Vagina (tissue), 2 donors: ENCODE measurements around the gene TCF20.

Source experiments
- POLR2A ChIP-seq, 2 donors: fragments of 450-650 bp; IDR thresholded peaks; one replicate each; pipeline ENCODE4 v1.6.1; 2017; ENCODE audit warnings: antibody characterized with exemption in 2 of 2, mild to moderate bottlenecking in 2 of 2, moderate library complexity in 2 of 2
- POLR2AphosphoS5 ChIP-seq, 2 donors: sonication (generic); formaldehyde crosslinking; IDR thresholded peaks; one replicate each; pipeline ENCODE4 v1.9.0; 2017; ENCODE audit warnings: antibody characterized with exemption in 2 of 2, mild to moderate bottlenecking in 2 of 2, low read depth in 1 of 2; ENCODE audit not compliant: insufficient read depth in 1 of 2
- TF ChIP-seq, protein P1 (sequence below), 3 experiments: fragments of 450-650 bp in 2 of 3; fragments of 200-600 bp in 1 of 3; sonication (generic) in 1 of 3; IDR thresholded peaks; one replicate each; pipeline ENCODE4 v1.5.1; 2017 to 2019; ENCODE audit warnings: antibody characterized with exemption in 3 of 3, mild to moderate bottlenecking in 2 of 3, moderate library complexity in 2 of 3

DNA sequence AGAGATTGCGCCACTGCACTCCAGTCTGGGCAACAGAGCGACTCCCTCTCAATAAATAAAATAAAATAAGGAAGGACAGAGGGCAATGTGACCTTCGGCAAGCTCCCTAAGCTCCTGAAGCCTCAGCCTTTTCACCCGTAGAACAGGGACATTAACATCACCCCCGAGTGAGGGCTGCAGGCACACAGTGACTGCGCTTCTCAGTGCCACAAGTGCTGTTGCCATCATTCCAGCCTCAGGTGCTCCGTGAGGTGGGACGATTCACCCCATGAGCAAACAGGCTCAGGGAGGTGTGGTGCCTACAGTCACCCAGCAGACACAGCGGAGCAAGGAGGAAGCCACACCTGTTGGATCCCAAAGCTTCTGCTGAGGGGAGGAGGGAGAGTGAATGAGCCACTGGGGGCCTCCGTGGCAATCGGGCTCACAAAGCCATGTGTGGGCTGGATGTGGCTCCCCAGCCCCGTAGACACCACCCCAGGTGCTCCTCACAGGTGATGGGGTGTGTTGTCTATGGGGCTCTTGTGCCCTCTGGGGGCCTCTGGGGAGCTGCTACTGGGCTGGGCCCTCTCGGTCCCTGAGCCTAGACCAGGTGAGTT is 9.1 kb upstream of the TCF20 start:
- TF ChIP-seq POLR2A (IDR thresholded peaks at IDR 0.05) (no peak), POLR2AphosphoS5 (IDR thresholded peaks at IDR 0.05; ENCODE audit: insufficient read depth in 1 of 2, low read depth in 1 of 2) (no peak)
- TF ChIP-seq, protein P1, sequence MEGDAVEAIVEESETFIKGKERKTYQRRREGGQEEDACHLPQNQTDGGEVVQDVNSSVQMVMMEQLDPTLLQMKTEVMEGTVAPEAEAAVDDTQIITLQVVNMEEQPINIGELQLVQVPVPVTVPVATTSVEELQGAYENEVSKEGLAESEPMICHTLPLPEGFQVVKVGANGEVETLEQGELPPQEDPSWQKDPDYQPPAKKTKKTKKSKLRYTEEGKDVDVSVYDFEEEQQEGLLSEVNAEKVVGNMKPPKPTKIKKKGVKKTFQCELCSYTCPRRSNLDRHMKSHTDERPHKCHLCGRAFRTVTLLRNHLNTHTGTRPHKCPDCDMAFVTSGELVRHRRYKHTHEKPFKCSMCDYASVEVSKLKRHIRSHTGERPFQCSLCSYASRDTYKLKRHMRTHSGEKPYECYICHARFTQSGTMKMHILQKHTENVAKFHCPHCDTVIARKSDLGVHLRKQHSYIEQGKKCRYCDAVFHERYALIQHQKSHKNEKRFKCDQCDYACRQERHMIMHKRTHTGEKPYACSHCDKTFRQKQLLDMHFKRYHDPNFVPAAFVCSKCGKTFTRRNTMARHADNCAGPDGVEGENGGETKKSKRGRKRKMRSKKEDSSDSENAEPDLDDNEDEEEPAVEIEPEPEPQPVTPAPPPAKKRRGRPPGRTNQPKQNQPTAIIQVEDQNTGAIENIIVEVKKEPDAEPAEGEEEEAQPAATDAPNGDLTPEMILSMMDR (IDR thresholded peaks at IDR 0.05) = no peak
